Osteoblast (primary cell): Measurements from ENCODE around the gene BICD2. TPM values are rescaled to one million over a fixed set of nuclear protein-coding genes. Genes with fewer than 3 reads are reported as not detected.

Source experiments
- DNase-seq: peaks from one replicate; pipeline ENCODE4 v3.0.0; 2011; ENCODE audit warnings: low spot score, mixed read lengths; ENCODE audit not compliant: insufficient read length; ENCODE audit errors: missing footprints
- H2AFZ ChIP-seq: 2 replicates; pipeline ENCODE4 v1.6.0; 2011; ENCODE audit warnings: mild to moderate bottlenecking, low read length
- H3K27ac ChIP-seq: 2 replicates; pipeline ENCODE4 v1.5.1; 2011; ENCODE audit warnings: mild to moderate bottlenecking, low read depth, low read length, moderate library complexity
- H3K27me3 ChIP-seq: 2 replicates; pipeline ENCODE4 v1.6.0; 2012; ENCODE audit warnings: mild to moderate bottlenecking, control low read depth, inconsistent platforms, low read length, moderate library complexity; ENCODE audit not compliant: insufficient read depth
- H3K36me3 ChIP-seq: 2 replicates; pipeline ENCODE4 v1.5.1; 2011; ENCODE audit warnings: mild to moderate bottlenecking, low read length, control low read depth, moderate library complexity; ENCODE audit not compliant: insufficient read depth
- H3K4me1 ChIP-seq: 2 replicates; pipeline ENCODE4 v1.5.1; 2011; ENCODE audit warnings: mild to moderate bottlenecking, low read length, control low read depth, moderate library complexity; ENCODE audit not compliant: insufficient read depth
- H3K4me2 ChIP-seq: 2 replicates; pipeline ENCODE4 v1.6.0; 2011; ENCODE audit warnings: mild to moderate bottlenecking, low read length; ENCODE audit not compliant: insufficient read depth
- H3K4me3 ChIP-seq: fragments of 200-600 bp; sonication (generic); 3 replicates; pipeline ENCODE4 v1.5.1; 2012; ENCODE audit warnings: mild to moderate bottlenecking, low read length, inconsistent platforms; ENCODE audit not compliant: insufficient read depth
- H3K79me2 ChIP-seq: 2 replicates; pipeline ENCODE4 v1.6.0; 2012; ENCODE audit warnings: mild to moderate bottlenecking, low read length, control low read depth, inconsistent platforms; ENCODE audit not compliant: insufficient read depth
- H3K9me3 ChIP-seq: 2 replicates; pipeline ENCODE4 v1.5.1; 2011; ENCODE audit warnings: low read depth, low read length, control low read depth
- H4K20me1 ChIP-seq: 2 replicates; pipeline ENCODE4 v1.6.0; 2012; ENCODE audit warnings: mild to moderate bottlenecking, low read length, control low read depth; ENCODE audit not compliant: insufficient read depth
- CTCF ChIP-seq: IDR thresholded peaks from 2 replicates; pipeline ENCODE4 v1.5.1; 2011; ENCODE audit warnings: mild to moderate bottlenecking, low read depth, low read length, moderate library complexity; ENCODE audit errors: extremely low read depth
- total RNA-seq: library from RNA; depleted of rRNA; stranded (reverse); fragments of >200 nt; gene quantifications from 2 replicates; pipeline ENCODE4 v1.2.3, GENCODE V29; 2012

Gene BICD2
- total RNA-seq, 1 donor: 31.8 TPM

DNA sequence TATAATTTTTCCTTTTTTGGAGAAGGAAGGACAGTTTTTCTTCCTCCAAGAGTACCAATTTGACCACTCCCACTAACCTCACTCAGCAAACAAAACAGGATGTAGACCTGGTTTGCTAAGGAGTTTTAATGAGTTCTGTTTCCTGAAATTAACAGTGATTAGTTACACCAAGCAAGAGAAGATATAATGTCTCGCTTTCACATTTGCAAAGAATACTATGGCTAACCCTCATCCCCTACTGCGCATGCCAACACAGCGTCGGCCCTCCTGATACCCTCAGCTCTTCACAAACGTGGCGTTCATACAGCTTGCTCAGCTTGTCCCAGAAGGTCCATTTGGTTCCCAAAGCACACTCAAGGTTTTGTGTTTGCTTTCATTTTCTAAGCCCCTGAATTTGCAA is 52.8 kb downstream of the BICD2 start:
- peak; percentile 30 for DNase-seq
- Histone ChIP-seq H2AFZ (no peak overlapping the region), H3K4me2 (no peak overlapping the region), H3K4me3 (no peak overlapping the region), H3K27ac (no peak overlapping the region), H3K4me1 (no peaks in the 10 kb centered on the region), H3K36me3 (peaks cover 42% of the 10 kb centered on the region), H3K27me3 (no peaks in the 10 kb centered on the region), H4K20me1 (peaks cover 13% of the 10 kb centered on the region), H3K79me2 (no peaks in the 10 kb centered on the region), H3K9me3 (no peaks in the 10 kb centered on the region)
- no peak for TF ChIP-seq CTCF

DNA sequence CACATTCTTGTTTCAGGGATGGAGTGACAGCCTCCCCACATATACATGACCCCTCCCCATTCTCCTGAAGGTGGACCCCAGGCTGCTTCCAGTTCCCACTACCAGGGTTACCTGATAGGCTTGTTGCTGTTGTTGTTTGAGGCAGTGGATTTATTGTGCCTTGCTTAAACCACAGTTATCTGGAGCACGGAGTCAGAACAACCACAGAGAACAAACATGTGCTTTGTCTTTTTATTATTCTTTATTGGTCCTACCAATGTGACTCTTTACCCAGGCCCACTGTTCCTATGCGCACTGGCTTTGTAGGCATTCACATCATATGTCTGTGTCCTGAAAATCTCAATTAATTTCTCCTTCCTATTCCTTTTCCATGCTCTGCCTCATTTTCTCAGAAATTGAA is 53.5 kb downstream of the BICD2 start:
- Histone ChIP-seq H3K9me3 (no peaks in the 10 kb centered on the region), H4K20me1 (peaks cover 7% of the 10 kb centered on the region), H3K4me1 (no peaks in the 10 kb centered on the region), H3K36me3 (peaks cover 40% of the 10 kb centered on the region), H3K4me3 (no peak overlapping the region), H3K27me3 (no peaks in the 10 kb centered on the region), H2AFZ (no peak overlapping the region), H3K27ac (no peak overlapping the region), H3K79me2 (no peaks in the 10 kb centered on the region), H3K4me2 (no peak overlapping the region)
- TF ChIP-seq CTCF: no peak
- DNase-seq: peak; percentile 1

DNA sequence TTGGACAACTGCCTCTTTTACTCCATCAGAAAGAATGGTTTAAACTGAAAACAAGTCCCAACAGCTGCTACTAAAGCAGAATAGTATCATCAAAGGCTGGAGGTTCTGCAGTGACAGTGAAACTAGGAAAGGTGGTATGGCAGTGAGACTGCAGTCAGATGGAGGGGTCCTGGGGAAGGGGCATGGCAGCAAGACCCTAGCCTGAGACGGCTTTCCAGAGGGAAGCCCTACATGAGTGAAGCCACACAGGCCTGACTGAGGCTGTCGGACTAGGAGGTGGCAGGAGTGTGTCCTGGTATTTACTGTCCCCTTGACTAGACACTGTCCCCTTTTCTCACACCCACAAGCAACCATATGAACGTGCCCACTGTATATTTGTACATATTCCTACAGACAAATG is 54.3 kb downstream of the BICD2 start:
- Histone ChIP-seq H3K9me3 (no peaks in the 10 kb centered on the region), H3K4me2 (no peak overlapping the region), H3K4me3 (no peak overlapping the region), H3K4me1 (no peaks in the 10 kb centered on the region), H3K27ac (no peak overlapping the region), H3K79me2 (no peaks in the 10 kb centered on the region), H3K36me3 (peaks cover 34% of the 10 kb centered on the region), H2AFZ (no peak overlapping the region), H3K27me3 (no peaks in the 10 kb centered on the region), H4K20me1 (peaks cover 3% of the 10 kb centered on the region)
- no peak for TF ChIP-seq CTCF
- peak; percentile 65 for DNase-seq

- Histone ChIP-seq H4K20me1 (peaks cover 3% of the 10 kb centered on the region), H3K9me3 (no peaks in the 10 kb centered on the region), H3K4me1 (no peaks in the 10 kb centered on the region), H3K27me3 (no peaks in the 10 kb centered on the region), H3K4me3 (no peak overlapping the region), H3K4me2 (no peak overlapping the region), H2AFZ (no peak overlapping the region), H3K79me2 (no peaks in the 10 kb centered on the region), H3K27ac (no peak overlapping the region), H3K36me3 (peaks cover 30% of the 10 kb centered on the region)
- TF ChIP-seq CTCF: no peak
- no peak for DNase-seq
Observed at GRCh38 chr9:92709954-92710353, 54.7 kb downstream of the BICD2 start.
